ENCODE results near the gene CHST6. TPM values are rescaled to one million over a fixed set of nuclear protein-coding genes. Genes with fewer than 3 reads are reported as not detected.
"Not testable (repeated sequence)": the region's sequence is repeated elsewhere in the genome, so short reads cannot be mapped to it uniquely, and the experiment has no call there.

The CHST6 gene
- polyA plus RNA-seq, 1 donor (not counting 4 experiments of a cell fraction or from before 2014, with no cell fraction given): 0.14 TPM

DNA sequence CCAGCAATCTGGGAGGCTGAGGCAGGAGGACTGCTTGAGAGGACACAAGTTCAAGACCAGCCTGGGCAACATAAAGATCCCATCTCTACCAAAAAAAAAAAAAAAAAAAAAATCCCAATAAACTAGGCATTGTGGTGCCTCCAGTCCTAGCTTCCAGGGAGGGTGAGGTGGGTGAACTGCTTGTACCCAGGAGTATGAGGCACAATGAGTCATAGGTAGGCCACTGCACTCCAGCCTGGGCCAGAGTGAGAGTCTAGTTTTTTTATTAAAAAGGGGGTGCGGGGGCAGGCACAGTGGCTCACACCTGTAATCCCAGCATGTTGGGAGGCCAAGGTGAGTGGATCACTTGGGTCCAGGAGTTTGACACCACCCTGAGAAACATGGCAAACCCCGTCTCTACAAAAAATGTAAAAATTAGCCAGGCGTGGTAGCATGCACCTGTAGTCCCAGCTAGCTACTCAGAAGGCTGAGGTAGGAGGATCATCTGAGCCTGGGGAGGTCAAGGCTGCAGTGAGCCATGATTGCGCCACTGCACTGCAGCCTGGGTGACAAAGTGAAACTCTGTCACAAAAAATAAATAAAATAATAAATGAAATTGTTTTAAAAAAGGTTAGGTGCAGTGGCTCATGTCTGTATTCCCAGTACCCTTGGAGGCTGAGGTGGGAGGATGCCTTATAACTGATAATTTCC is 7.8 kb upstream of the CHST6 start:
- Histone ChIP-seq H4K20me1 (ENCODE audit: control insufficient read depth, extremely low read depth, insufficient read depth, low read length) (no peaks in the 10 kb centered on the region), H3K27me3 (ENCODE audit: control insufficient read depth, extremely low read depth, insufficient read depth, low read length) (no peaks in the 10 kb centered on the region), H3K9me1 (ENCODE audit: control insufficient read depth, extremely low read depth, insufficient read depth, low read length) (no peaks in the 10 kb centered on the region), H3K4me1 (ENCODE audit: control insufficient read depth, extremely low read depth, insufficient read depth, low read length) (peaks cover 27% of the 10 kb centered on the region), H2AFZ (ENCODE audit: control insufficient read depth, low read length) (no peak overlapping the region), H3K4me3 (ENCODE audit: control insufficient read depth in 2 of 3, extremely low read depth in 1 of 3, insufficient read depth in 2 of 3, low read depth in 1 of 3, low read length in 3 of 3) (no peak overlapping the region), H3K79me2 (ENCODE audit: control insufficient read depth, insufficient read depth, low read length) (no peaks in the 10 kb centered on the region), H3K9me3 (ENCODE audit: control insufficient read depth, low read depth, low read length) (no peaks in the 10 kb centered on the region), H3K27ac (ENCODE audit: control insufficient read depth, insufficient read depth, low read length) (no peak overlapping the region), H3K36me3 (ENCODE audit: control insufficient read depth in 2 of 2, extremely low read depth in 1 of 2, insufficient read depth in 2 of 2, low read length in 2 of 2) (no peaks in the 10 kb centered on the region), H3K9ac (ENCODE audit: control insufficient read depth, extremely low read depth, insufficient read depth, low read length) (no peak overlapping the region), H3K4me2 (ENCODE audit: control insufficient read depth, extremely low read depth, insufficient read depth, low read depth, low read length) (peak overlapping the region; percentile 6)
- TF ChIP-seq, protein P1, sequence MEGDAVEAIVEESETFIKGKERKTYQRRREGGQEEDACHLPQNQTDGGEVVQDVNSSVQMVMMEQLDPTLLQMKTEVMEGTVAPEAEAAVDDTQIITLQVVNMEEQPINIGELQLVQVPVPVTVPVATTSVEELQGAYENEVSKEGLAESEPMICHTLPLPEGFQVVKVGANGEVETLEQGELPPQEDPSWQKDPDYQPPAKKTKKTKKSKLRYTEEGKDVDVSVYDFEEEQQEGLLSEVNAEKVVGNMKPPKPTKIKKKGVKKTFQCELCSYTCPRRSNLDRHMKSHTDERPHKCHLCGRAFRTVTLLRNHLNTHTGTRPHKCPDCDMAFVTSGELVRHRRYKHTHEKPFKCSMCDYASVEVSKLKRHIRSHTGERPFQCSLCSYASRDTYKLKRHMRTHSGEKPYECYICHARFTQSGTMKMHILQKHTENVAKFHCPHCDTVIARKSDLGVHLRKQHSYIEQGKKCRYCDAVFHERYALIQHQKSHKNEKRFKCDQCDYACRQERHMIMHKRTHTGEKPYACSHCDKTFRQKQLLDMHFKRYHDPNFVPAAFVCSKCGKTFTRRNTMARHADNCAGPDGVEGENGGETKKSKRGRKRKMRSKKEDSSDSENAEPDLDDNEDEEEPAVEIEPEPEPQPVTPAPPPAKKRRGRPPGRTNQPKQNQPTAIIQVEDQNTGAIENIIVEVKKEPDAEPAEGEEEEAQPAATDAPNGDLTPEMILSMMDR (optimal IDR thresholded peaks at IDR 0.05 in 1 of 3, IDR thresholded peaks at IDR 0.05 in 1 of 3, conservative IDR thresholded peaks at IDR 0.05 in 1 of 3; ENCODE audit: extremely low read depth in 1 of 3, insufficient read depth in 2 of 3, low read length in 3 of 3): no peak
- no peak for TF ChIP-seq EZH2 (IDR thresholded peaks at IDR 0.05; ENCODE audit: low read length)
- FAIRE-seq: no peak
- dilution Hi-C loops (cut with MboI; ENCODE audit: extremely low pct_ligation_motif_present, low sequenced_read_pairs): no loop called here
- DNase-seq (ENCODE audit: low read depth, low spot score): no peak

DNA sequence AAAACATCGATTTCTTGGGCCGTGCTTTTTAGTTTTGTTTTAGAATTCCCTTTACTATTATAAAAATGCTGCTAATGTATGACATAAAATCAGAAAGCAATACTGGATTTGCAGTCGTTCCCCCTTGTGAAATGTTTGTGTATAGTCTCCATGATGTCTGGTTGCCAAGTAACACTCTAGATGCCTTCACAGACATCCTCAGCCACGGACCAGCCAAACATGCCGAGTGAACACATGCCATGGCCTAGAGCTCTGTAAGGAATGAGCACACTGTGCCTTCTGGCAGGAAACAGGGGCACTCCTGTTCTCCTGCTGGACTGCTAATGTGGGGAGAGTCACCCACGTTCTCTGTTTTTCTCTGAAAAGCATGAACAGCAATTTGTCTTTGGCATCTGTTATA is 6.6 kb upstream of the CHST6 start:
- H4K20me1 ChIP-seq (ENCODE audit: control insufficient read depth, extremely low read depth, insufficient read depth, low read length); H3K4me2 ChIP-seq (ENCODE audit: control insufficient read depth, extremely low read depth, insufficient read depth, low read depth, low read length); dilution Hi-C loops (cut with MboI; ENCODE audit: extremely low pct_ligation_motif_present, low sequenced_read_pairs); H3K9ac ChIP-seq (ENCODE audit: control insufficient read depth, extremely low read depth, insufficient read depth, low read length); H3K36me3 ChIP-seq (ENCODE audit: control insufficient read depth in 2 of 2, extremely low read depth in 1 of 2, insufficient read depth in 2 of 2, low read length in 2 of 2); H3K9me1 ChIP-seq (ENCODE audit: control insufficient read depth, extremely low read depth, insufficient read depth, low read length); H3K27me3 ChIP-seq (ENCODE audit: control insufficient read depth, extremely low read depth, insufficient read depth, low read length); H3K4me3 ChIP-seq (ENCODE audit: control insufficient read depth in 2 of 3, extremely low read depth in 1 of 3, insufficient read depth in 2 of 3, low read depth in 1 of 3, low read length in 3 of 3); H3K9me3 ChIP-seq (ENCODE audit: control insufficient read depth, low read depth, low read length); H3K27ac ChIP-seq (ENCODE audit: control insufficient read depth, insufficient read depth, low read length); FAIRE-seq; H3K79me2 ChIP-seq (ENCODE audit: control insufficient read depth, insufficient read depth, low read length); DNase-seq (ENCODE audit: low read depth, low spot score): not testable (repeated sequence)
- H3K4me1 ChIP-seq (ENCODE audit: control insufficient read depth, extremely low read depth, insufficient read depth, low read length): peaks cover 26% of the 10 kb centered on the region
- peak overlapping the region; percentile 13 for H2AFZ ChIP-seq (ENCODE audit: control insufficient read depth, low read length)

DNA sequence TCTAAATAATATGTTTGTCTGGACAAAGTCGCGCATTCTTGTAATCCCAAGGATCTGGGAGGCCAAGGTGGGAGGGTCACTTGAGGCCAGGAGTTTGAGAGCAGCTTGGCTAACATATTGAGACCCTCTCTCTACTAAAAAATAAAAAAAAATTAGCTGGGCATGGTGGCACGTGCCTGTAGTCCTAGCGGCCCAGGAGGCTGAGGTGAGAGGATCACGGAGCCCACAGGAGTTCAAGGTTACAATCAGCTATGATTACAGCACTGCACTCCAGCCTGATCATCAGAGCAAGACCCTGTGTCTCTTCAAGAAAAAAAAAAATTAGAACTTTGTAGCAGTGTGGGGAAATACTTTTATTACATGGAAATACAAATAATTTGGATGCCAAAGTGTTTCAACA is 6.1 kb upstream of the CHST6 start:
- Histone ChIP-seq H3K4me1 (ENCODE audit: control insufficient read depth, extremely low read depth, insufficient read depth, low read length) (peaks cover 21% of the 10 kb centered on the region), H3K4me2 (ENCODE audit: control insufficient read depth, extremely low read depth, insufficient read depth, low read depth, low read length) (no peak overlapping the region), H3K36me3 (ENCODE audit: control insufficient read depth in 2 of 2, extremely low read depth in 1 of 2, insufficient read depth in 2 of 2, low read length in 2 of 2) (no peaks in the 10 kb centered on the region), H4K20me1 (ENCODE audit: control insufficient read depth, extremely low read depth, insufficient read depth, low read length) (no peaks in the 10 kb centered on the region), H3K27ac (ENCODE audit: control insufficient read depth, insufficient read depth, low read length) (no peak overlapping the region), H3K9me1 (ENCODE audit: control insufficient read depth, extremely low read depth, insufficient read depth, low read length) (no peaks in the 10 kb centered on the region), H2AFZ (ENCODE audit: control insufficient read depth, low read length) (no peak overlapping the region), H3K4me3 (ENCODE audit: control insufficient read depth in 2 of 3, extremely low read depth in 1 of 3, insufficient read depth in 2 of 3, low read depth in 1 of 3, low read length in 3 of 3) (no peak overlapping the region), H3K9me3 (ENCODE audit: control insufficient read depth, low read depth, low read length) (no peaks in the 10 kb centered on the region), H3K9ac (ENCODE audit: control insufficient read depth, extremely low read depth, insufficient read depth, low read length) (no peak overlapping the region), H3K27me3 (ENCODE audit: control insufficient read depth, extremely low read depth, insufficient read depth, low read length) (no peaks in the 10 kb centered on the region), H3K79me2 (ENCODE audit: control insufficient read depth, insufficient read depth, low read length) (no peaks in the 10 kb centered on the region)
- TF ChIP-seq, protein P1 (optimal IDR thresholded peaks at IDR 0.05 in 1 of 3, IDR thresholded peaks at IDR 0.05 in 1 of 3, conservative IDR thresholded peaks at IDR 0.05 in 1 of 3; ENCODE audit: extremely low read depth in 1 of 3, insufficient read depth in 2 of 3, low read length in 3 of 3): no peak
- no peak for TF ChIP-seq EZH2 (IDR thresholded peaks at IDR 0.05; ENCODE audit: low read length)
- no peak for DNase-seq (ENCODE audit: low read depth, low spot score)
- FAIRE-seq: no peak
- dilution Hi-C loops (cut with MboI; ENCODE audit: extremely low pct_ligation_motif_present, low sequenced_read_pairs): no loop called here

Measured in keratinocyte (primary cell).